Liver (tissue), 3 donors: ENCODE results near the gene OTUD7B.

Experiments used
- CTCF ChIP-seq: fragments of 150-350 bp; IDR thresholded peaks from 2 replicates; pipeline ENCODE4 v1.5.1; 2017; ENCODE audit warnings: improper control_type of control experiment, low read depth, low read length; ENCODE audit not compliant: missing input control
- EGR1 ChIP-seq, 2 donors: IDR thresholded peaks; 2 replicates each; pipeline ENCODE4 v1.6.1; 2016 to 2018; ENCODE audit warnings: antibody characterized with exemption in 2 of 2, low read depth in 2 of 2
- REST ChIP-seq: IDR thresholded peaks from 2 replicates; pipeline ENCODE4 v1.6.1; 2016; ENCODE audit warnings: antibody characterized with exemption, mild to moderate bottlenecking
- donor health status: healthy.
- donor health status: healthy.

DNA sequence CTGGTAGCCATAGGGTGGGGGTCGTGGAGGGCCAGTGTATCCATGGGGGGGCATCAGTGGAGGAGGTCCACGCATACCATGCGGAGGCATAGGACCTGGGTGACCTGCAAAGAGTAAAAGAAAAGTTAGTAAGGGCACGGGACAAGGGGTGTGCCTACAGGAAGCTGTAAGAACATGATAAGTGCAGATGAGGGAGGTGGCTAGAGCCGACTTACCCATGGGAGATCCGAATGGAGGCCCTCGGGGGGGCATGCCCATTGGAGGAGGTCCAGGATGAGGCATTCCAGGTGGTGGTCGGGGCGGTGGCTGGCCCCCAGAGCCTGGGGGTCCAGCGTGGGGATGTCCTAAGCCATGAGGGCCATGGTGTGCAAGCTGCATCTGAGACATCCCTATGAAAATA, 86.9 kb downstream of the OTUD7B start:
- no peak for TF ChIP-seq CTCF
- no peak for TF ChIP-seq EGR1 (IDR thresholded peaks at IDR 0.05; ENCODE audit: low read depth in 2 of 2)
- TF ChIP-seq REST, result no peak
